ENCODE data around the gene CEND1. TPM values are rescaled to one million over a fixed set of nuclear protein-coding genes. Genes with fewer than 3 reads are reported as not detected.

The CEND1 gene
- total RNA-seq, 1 experiment from 2014 or later: 19.8 TPM

DNA sequence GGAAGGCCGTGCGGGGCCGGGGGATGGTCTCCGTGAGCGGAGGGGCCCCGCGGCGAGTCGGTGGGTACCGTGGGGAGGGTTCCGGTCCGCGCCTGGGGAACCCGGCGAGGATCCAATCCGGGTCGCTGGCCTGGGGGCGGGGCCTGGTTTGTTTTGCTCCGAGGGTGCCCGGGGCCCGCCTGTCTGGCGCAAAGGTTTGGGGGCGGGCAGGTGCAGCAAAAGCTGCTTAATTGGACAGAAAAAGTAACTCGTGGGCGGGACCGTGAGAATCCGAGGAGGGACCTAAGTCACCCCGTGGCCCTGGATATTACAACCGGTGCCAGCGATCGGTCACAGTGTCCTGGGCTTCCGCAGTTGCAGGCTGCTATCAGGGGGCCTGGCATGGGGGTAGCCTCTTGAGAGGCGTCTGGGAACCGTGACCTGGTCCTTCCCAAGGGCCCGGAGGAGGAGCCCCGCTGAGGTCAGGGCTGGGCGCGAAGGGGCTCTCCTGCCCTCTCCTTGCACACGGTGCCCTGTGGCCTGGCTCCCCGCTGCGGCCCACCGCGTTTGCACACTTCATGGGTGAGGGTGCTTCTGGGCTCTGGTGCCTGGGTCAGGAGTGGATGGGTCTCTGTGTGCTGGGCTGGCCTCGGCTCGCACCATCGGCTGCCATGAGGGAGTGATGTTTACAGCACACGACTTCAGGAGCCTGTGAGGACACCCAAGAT, 30.2 kb upstream of the CEND1 start:
- H3K79me2 ChIP-seq (ENCODE audit: low read length): peaks cover 15% of the 10 kb centered on the region
- no peaks in the 10 kb centered on the region for H3K27me3 ChIP-seq (ENCODE audit: low read length)
- H2AFZ ChIP-seq (ENCODE audit: low read length): no peak overlapping the region; the same call in 1 of the 2 replicates
- peak; percentile 97 for DNase-seq
- peak overlapping the region; percentile 93 for H3K9ac ChIP-seq (ENCODE audit: low read length)
- H3K9me3 ChIP-seq (ENCODE audit: low read length): no peaks in the 10 kb centered on the region
- H3K27ac ChIP-seq (ENCODE audit: low read length): 0 out of 2 replicates have a peak overlapping the region, but pooled peaks have one; percentile 54
- peak overlapping the region; percentile 88 for H3K4me3 ChIP-seq (ENCODE audit: low read length)
- H3K4me2 ChIP-seq (ENCODE audit: low read depth, low read length, poor library complexity, severe bottlenecking): peak overlapping the region; percentile 96
- peaks cover 22% of the 10 kb centered on the region for H4K20me1 ChIP-seq (ENCODE audit: insufficient read depth, low read depth, low read length)
- no peaks in the 10 kb centered on the region for H3K36me3 ChIP-seq (ENCODE audit: insufficient read depth, low read length)
- H3K9me2 ChIP-seq (replicated peaks; ENCODE audit: insufficient read depth, low read length): no peaks in the 10 kb centered on the region
- peaks cover 15% of the 10 kb centered on the region for H3K4me1 ChIP-seq (ENCODE audit: low read length)

DNA sequence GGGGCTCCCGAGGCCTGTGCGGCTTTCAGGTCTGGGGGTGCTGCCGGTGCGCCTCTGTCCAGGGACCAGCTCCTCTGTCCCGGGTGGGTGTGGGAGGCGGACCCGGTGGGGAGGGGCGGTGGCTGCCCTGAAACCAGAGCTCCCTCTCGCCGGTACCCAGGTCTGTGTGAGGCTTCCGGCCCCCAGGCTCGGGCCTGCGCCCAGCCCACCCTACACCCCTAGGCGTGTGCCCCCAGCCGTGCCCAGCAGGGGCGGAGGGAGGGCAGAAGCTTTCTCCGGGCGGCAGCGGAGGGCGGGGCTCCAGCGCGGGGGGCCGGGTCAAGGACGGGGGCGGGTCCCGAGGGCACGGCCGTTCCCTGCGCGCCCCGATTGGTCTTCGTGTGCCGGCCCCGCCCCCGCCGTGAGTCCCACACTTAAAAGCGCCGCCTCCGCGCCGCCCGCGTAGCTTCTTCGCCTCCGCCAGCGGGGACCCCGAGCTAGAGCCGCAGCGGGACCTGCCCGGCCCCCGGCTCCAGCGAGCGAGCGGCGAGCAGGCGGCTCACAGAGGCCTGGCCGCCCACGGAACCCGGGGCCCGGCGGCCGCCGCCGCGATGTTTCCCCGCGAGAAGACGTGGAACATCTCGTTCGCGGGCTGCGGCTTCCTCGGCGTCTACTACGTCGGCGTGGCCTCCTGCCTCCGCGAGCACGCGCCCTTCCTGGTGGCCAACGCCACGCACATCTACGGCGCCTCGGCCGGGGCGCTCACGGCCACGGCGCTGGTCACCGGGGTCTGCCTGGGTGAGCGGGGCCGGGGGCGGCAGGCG, 29.4 kb upstream of the CEND1 start:
- peaks cover 15% of the 10 kb centered on the region for H3K79me2 ChIP-seq (ENCODE audit: low read length)
- peak overlapping the region; percentile 88 for H3K4me3 ChIP-seq (ENCODE audit: low read length)
- H3K27me3 ChIP-seq (ENCODE audit: low read length): no peaks in the 10 kb centered on the region
- H4K20me1 ChIP-seq (ENCODE audit: insufficient read depth, low read depth, low read length): peaks cover 15% of the 10 kb centered on the region
- peak; percentile 97 for DNase-seq
- no peaks in the 10 kb centered on the region for H3K9me3 ChIP-seq (ENCODE audit: low read length)
- peak overlapping the region; percentile 93 for H3K9ac ChIP-seq (ENCODE audit: low read length)
- 0 out of 2 replicates have a peak overlapping the region, but pooled peaks have one; percentile 54 for H3K27ac ChIP-seq (ENCODE audit: low read length)
- H3K4me2 ChIP-seq (ENCODE audit: low read depth, low read length, poor library complexity, severe bottlenecking): peak overlapping the region; percentile 96
- no peaks in the 10 kb centered on the region for H3K9me2 ChIP-seq (replicated peaks; ENCODE audit: insufficient read depth, low read length)
- no peaks in the 10 kb centered on the region for H3K36me3 ChIP-seq (ENCODE audit: insufficient read depth, low read length)
- H2AFZ ChIP-seq (ENCODE audit: low read length): no peak overlapping the region; the same call in 1 of the 2 replicates
- H3K4me1 ChIP-seq (ENCODE audit: low read length): peaks cover 15% of the 10 kb centered on the region

DNA sequence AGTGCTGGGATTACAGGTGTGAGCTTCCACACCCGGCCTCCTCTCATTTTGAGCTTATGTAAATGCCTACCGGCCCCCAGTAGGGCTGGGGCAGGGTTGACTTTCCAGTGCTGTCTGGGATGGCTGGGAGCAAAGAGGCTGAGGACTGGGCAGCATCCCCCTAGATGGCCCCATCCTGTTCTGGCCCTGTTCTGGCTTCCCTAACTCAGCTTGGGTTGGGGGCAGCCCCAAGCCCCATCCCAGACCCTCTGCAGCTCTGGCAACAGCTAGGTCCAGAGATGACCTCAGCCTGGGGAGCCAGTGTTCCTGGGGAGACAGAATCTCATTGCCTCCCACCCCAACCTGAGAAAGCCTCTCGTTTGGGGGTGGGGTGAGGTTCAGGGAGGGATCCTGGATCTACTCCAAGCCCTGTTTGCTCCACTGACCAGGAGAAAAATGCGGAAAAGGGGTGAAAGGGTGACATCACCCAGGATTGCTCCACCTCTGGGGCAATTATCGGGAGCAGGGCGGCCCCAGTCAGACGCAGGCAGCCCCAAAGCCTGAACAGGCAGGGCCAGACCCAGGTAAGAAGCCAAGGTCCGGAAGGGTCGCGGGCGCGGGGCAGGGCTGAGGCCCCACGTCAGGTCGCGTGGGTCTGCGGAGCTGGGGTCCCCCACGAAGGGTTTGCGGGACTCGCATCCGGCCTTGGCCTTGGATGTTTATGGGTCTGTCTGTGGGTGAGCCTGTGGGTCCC, 28.7 kb upstream of the CEND1 start, which contains the start of gene PNPLA2:
PNPLA2 (plus strand) TSS at position 519 of the 733 bp plus-strand sequence. CDS start 805 bp downstream, outside the sequence.
- Histone ChIP-seq H3K36me3 (ENCODE audit: insufficient read depth, low read length) (peaks cover 2% of the 10 kb centered on the region; the same call in 1 of the 2 replicates), H3K9me2 (replicated peaks; ENCODE audit: insufficient read depth, low read length) (no peaks in the 10 kb centered on the region), H3K27ac (ENCODE audit: low read length) (0 out of 2 replicates have a peak within 1 kb of the TSS, but pooled peaks have one; percentile 54), H3K9ac (ENCODE audit: low read length) (peak within 1 kb of the TSS; percentile 93), H3K79me2 (ENCODE audit: low read length) (peaks cover 15% of the 10 kb centered on the region), H2AFZ (ENCODE audit: low read length) (no peak within 1 kb of the TSS; the same call in 1 of the 2 replicates), H4K20me1 (ENCODE audit: insufficient read depth, low read depth, low read length) (peaks cover 15% of the 10 kb centered on the region), H3K4me3 (ENCODE audit: low read length) (peak within 1 kb of the TSS; percentile 88), H3K4me2 (ENCODE audit: low read depth, low read length, poor library complexity, severe bottlenecking) (peak within 1 kb of the TSS; percentile 96), H3K4me1 (ENCODE audit: low read length) (peaks cover 15% of the 10 kb centered on the region), H3K9me3 (ENCODE audit: low read length) (no peaks in the 10 kb centered on the region), H3K27me3 (ENCODE audit: low read length) (no peaks in the 10 kb centered on the region)
- no peak for DNase-seq

DNA sequence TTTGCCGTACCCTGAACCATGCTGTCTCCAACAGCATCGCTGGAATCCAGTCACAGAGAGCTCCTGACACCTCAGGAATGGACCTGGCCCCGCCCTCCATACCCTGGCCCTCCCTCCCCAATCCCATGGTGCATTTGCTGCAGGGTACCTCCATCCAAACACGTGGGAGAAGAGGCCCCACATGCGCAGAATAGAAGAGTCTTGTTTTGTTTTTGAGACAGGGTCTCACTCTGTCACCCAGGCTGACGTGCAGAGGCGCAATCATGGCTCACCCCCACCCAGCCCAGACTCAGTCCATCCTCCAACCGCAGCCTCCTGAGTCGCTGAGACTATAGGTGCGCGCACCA, 26.5 kb upstream of the CEND1 start:
- Histone ChIP-seq H3K4me3 (ENCODE audit: low read length) (no peak overlapping the region), H3K4me1 (ENCODE audit: low read length) (peaks cover 19% of the 10 kb centered on the region), H3K9me2 (replicated peaks; ENCODE audit: insufficient read depth, low read length) (no peaks in the 10 kb centered on the region), H3K9me3 (ENCODE audit: low read length) (no peaks in the 10 kb centered on the region), H3K36me3 (ENCODE audit: insufficient read depth, low read length) (peaks cover 21% of the 10 kb centered on the region; the same call in 1 of the 2 replicates), H4K20me1 (ENCODE audit: insufficient read depth, low read depth, low read length) (peaks cover 31% of the 10 kb centered on the region), H2AFZ (ENCODE audit: low read length) (no peak overlapping the region), H3K4me2 (ENCODE audit: low read depth, low read length, poor library complexity, severe bottlenecking) (no peak overlapping the region), H3K27me3 (ENCODE audit: low read length) (no peaks in the 10 kb centered on the region), H3K9ac (ENCODE audit: low read length) (no peak overlapping the region), H3K79me2 (ENCODE audit: low read length) (peaks cover 18% of the 10 kb centered on the region), H3K27ac (ENCODE audit: low read length) (no peak overlapping the region)
- no peak for DNase-seq

DNA sequence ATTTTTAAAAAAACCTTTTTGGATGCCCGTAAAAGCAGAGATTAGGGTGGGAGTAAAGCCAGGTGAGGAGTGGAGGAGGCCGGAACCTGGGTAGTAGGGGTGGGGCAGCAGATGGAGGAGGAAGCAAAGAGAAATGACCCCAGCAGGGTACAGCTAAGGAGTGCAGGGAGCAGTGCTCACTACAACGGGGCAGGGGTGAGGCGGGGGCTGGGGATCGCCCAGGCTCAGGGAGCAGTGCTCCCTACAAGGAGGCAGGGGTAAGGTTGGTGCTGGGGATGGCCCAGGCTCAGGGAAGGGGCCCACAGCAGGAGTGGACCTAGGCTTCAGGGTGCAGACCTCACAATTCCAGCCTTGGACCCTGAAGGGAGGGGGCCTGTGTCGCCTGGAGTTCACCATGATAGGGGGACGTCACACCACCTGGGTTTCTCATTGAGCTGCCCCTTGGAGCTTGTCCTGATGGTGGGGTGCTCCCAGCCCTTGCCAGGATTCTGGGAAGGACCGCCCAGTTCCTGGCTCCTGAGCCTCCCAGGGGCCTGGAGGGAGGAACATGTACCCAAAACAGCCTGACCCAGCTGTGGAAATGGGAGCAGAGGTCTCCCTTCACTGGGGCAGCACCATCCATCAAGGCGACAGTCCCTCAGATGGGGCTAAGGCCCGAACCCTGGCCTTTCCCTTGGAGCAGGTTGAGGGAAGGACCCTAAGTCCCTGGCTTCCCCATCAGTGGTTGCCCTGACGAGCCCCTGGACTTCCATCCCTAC, 26.0 kb upstream of the CEND1 start:
- Histone ChIP-seq H3K79me2 (ENCODE audit: low read length) (peaks cover 18% of the 10 kb centered on the region), H3K4me2 (ENCODE audit: low read depth, low read length, poor library complexity, severe bottlenecking) (no peak overlapping the region), H3K27ac (ENCODE audit: low read length) (no peak overlapping the region), H3K36me3 (ENCODE audit: insufficient read depth, low read length) (peaks cover 27% of the 10 kb centered on the region; the same call in 1 of the 2 replicates), H3K4me1 (ENCODE audit: low read length) (peaks cover 22% of the 10 kb centered on the region), H3K9me3 (ENCODE audit: low read length) (no peaks in the 10 kb centered on the region), H3K9me2 (replicated peaks; ENCODE audit: insufficient read depth, low read length) (no peaks in the 10 kb centered on the region), H3K4me3 (ENCODE audit: low read length) (no peak overlapping the region), H3K9ac (ENCODE audit: low read length) (no peak overlapping the region), H3K27me3 (ENCODE audit: low read length) (no peaks in the 10 kb centered on the region), H2AFZ (ENCODE audit: low read length) (no peak overlapping the region), H4K20me1 (ENCODE audit: insufficient read depth, low read depth, low read length) (peaks cover 31% of the 10 kb centered on the region)
- no peak for DNase-seq

DNA sequence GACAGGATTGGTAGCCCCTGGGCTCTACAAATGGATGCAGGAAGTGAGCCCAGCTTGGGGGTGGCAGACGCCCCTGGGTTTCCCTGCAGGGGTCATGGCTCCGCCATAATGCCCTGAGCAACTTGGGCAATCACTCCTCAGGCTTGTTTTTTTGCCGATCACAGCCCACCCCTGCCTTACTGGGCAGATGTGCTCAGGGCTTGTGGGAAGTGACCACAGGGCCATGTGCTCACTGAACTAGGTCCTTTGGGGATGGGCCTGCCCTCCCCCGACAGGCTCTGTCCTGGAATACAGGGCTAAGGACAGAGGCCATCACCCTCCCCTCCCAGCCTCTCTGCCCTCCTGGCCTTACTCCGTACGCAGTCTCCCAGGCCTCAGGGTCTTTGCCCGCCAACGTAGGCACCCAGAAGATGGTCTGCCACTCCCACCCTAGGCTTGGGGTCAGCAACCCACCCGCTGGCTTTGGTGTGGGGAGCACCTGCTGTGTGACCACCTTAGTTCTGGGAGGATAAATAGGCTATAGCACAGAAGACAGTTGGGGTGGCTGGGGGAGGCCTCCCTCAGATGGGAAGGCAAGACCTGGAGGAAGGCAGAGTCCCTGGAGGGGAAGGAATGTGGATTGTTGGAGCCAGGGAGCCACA, 23.7 kb upstream of the CEND1 start:
- Histone ChIP-seq H3K79me2 (ENCODE audit: low read length) (peaks cover 29% of the 10 kb centered on the region), H3K9me3 (ENCODE audit: low read length) (no peaks in the 10 kb centered on the region), H3K9ac (ENCODE audit: low read length) (no peak overlapping the region), H3K27me3 (ENCODE audit: low read length) (no peaks in the 10 kb centered on the region), H3K9me2 (replicated peaks; ENCODE audit: insufficient read depth, low read length) (no peaks in the 10 kb centered on the region), H3K36me3 (ENCODE audit: insufficient read depth, low read length) (peaks cover 31% of the 10 kb centered on the region; the same call in 1 of the 2 replicates), H3K4me2 (ENCODE audit: low read depth, low read length, poor library complexity, severe bottlenecking) (no peak overlapping the region), H2AFZ (ENCODE audit: low read length) (no peak overlapping the region), H4K20me1 (ENCODE audit: insufficient read depth, low read depth, low read length) (peaks cover 34% of the 10 kb centered on the region), H3K27ac (ENCODE audit: low read length) (no peak overlapping the region), H3K4me3 (ENCODE audit: low read length) (no peak overlapping the region), H3K4me1 (ENCODE audit: low read length) (peaks cover 14% of the 10 kb centered on the region)
- DNase-seq: no peak

DNA sequence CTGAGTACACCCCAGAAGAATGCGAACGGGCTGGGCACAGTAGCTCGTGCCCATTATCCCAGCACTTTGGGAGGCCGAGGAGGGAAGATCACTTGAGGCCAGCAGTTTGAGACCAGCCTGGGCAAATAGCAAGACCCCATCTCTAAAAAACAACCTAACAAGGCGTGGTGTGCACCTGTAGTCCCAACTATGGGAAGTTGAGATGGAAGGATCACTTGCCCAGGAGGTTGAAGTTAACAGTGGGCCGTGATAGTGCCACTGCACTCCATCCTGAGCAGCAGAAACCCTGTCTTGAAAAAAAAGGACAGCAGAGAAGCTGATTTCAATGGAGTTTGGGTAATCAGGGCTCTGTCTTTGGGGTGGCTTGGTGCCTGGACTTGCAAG, 23.2 kb upstream of the CEND1 start:
- Histone ChIP-seq H3K9me2 (replicated peaks; ENCODE audit: insufficient read depth, low read length) (no peaks in the 10 kb centered on the region), H3K9me3 (ENCODE audit: low read length) (no peaks in the 10 kb centered on the region), H3K4me1 (ENCODE audit: low read length) (peaks cover 19% of the 10 kb centered on the region), H3K27me3 (ENCODE audit: low read length) (no peaks in the 10 kb centered on the region), H3K9ac (ENCODE audit: low read length) (no peak overlapping the region), H3K27ac (ENCODE audit: low read length) (no peak overlapping the region), H2AFZ (ENCODE audit: low read length) (no peak overlapping the region), H3K4me3 (ENCODE audit: low read length) (no peak overlapping the region), H4K20me1 (ENCODE audit: insufficient read depth, low read depth, low read length) (peaks cover 34% of the 10 kb centered on the region), H3K79me2 (ENCODE audit: low read length) (peaks cover 34% of the 10 kb centered on the region), H3K4me2 (ENCODE audit: low read depth, low read length, poor library complexity, severe bottlenecking) (no peak overlapping the region), H3K36me3 (ENCODE audit: insufficient read depth, low read length) (peaks cover 31% of the 10 kb centered on the region; the same call in 1 of the 2 replicates)
- no peak for DNase-seq
